Astrocyte (in vitro differentiated cells and primary cell): ENCODE results near the gene ZNF174.

Experiments used
- CTCF ChIP-seq: IDR thresholded peaks from 2 replicates; pipeline ENCODE4 v1.5.1; 2011; ENCODE audit warnings: low read depth, mild to moderate bottlenecking, inconsistent platforms, low read length, moderate library complexity; ENCODE audit not compliant: insufficient read depth
- EZH2 ChIP-seq: IDR thresholded peaks from 2 replicates; pipeline ENCODE4 v1.6.1; 2012; ENCODE audit warnings: mild to moderate bottlenecking, low read length, inconsistent platforms; ENCODE audit not compliant: insufficient read depth

- TF ChIP-seq CTCF (no peak), EZH2 (no peak)
Observed at GRCh38 chr16:3439637-3440036, 38.6 kb downstream of the ZNF174 start.
